ENCODE results near the gene ZER1. TPM values are rescaled to one million over a fixed set of nuclear protein-coding genes. Genes with fewer than 3 reads are reported as not detected.

Gene ZER1
- total RNA-seq, 4 donors from 2014 or later = 16.1 to 52.0 (median 21.2) TPM

DNA sequence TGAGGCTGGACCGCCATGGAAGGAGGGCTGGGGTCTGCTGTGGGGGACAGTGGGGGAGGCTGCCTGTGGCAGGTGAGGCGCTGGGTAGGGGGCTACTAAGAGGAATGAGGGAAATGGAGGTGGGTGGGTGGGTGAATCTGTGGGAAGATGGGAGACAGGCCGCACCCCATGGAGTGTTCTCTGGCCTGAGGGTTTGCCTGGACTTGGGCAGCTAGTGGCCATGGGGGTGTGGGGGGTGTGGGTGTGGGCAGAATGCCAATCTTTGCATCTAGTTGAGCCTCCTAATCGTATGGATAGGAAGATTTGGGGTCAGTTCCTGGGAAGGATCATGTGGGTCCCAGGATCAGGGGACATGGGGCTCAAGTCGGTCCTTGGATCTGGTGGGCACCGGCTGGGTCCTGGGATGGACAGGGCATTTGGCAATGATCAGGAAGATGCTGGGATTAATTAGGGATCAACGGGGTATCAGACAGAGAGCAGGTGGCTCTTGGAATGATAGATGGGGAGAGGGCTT, 48.3 kb downstream of the ZER1 start:
- Histone ChIP-seq H3K4me1 (no peaks in the 10 kb centered on the region), H3K27me3 (no peaks in the 10 kb centered on the region), H3K36me3 (no peaks in the 10 kb centered on the region), H3K27ac (peak overlapping the region; percentile 67 to 86), H3K9me3 (no peaks in the 10 kb centered on the region), H3K4me3 (peak overlapping the region; percentile 45 to 50)
- TF ChIP-seq, protein P1, sequence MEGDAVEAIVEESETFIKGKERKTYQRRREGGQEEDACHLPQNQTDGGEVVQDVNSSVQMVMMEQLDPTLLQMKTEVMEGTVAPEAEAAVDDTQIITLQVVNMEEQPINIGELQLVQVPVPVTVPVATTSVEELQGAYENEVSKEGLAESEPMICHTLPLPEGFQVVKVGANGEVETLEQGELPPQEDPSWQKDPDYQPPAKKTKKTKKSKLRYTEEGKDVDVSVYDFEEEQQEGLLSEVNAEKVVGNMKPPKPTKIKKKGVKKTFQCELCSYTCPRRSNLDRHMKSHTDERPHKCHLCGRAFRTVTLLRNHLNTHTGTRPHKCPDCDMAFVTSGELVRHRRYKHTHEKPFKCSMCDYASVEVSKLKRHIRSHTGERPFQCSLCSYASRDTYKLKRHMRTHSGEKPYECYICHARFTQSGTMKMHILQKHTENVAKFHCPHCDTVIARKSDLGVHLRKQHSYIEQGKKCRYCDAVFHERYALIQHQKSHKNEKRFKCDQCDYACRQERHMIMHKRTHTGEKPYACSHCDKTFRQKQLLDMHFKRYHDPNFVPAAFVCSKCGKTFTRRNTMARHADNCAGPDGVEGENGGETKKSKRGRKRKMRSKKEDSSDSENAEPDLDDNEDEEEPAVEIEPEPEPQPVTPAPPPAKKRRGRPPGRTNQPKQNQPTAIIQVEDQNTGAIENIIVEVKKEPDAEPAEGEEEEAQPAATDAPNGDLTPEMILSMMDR (IDR thresholded peaks at IDR 0.05) = no peak
- no peak for TF ChIP-seq POLR2A (IDR thresholded peaks at IDR 0.05)
- DNase-seq = peak in 1 of 2 donors; percentile 52
- intact Hi-C loops (cut with DNase I; ENCODE audit: low total_unique reads) = no loop called here

DNA sequence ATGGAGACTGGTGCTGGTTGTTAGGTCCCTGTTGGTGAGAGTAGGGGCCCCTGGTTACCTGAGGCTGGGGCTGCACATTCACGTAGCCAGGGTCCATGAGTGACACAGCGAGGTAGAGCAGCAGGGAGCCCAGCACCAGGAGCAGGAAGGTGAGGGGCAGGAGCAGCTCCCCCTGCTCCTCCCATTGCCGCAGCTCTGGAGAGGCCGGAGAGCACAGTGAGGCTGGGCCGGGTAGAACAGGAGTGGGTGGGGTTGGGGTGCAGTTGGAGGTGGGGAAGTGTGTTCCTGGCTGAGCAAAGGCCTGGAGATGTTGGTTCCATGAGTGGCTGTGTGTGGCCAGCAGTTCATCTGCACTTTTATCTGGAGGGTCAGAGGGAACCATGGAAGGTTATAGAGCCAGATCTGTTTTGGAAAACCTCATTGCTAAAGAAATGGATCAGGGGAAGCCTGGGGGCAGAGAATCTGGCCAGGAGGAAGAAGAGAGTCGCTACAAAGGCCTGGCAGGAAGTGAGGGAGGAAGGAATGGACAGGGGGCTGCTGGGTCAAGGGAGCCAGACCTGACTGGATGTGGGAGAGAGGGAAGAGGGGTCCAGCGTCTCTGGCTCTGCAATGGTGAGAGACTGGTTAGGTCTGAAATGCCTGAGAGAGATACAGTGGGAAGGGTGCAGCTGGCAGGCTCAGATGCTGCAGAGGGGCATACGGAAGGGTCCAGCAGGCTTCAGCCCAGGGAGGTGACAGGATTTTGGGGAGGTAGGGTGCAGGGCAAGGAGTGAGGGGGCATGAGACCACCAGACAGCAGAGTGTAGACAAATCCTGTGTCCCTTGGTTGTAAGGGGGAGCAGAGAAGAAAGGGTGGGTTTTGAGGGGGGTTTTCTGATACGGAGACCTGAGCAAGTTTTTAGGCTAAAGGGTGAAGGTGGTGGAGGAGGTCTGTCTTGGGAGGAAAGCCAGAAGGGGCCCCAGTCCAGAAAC, 49.1 kb downstream of the ZER1 start:
- H3K27me3 ChIP-seq = no peaks in the 10 kb centered on the region
- intact Hi-C loops (cut with DNase I; ENCODE audit: low total_unique reads) = no loop called here
- H3K4me1 ChIP-seq = no peaks in the 10 kb centered on the region
- no peak overlapping the region for H3K4me3 ChIP-seq
- peak overlapping the region; percentile 67 to 86 for H3K27ac ChIP-seq
- no peaks in the 10 kb centered on the region for H3K36me3 ChIP-seq
- no peak for DNase-seq
- TF ChIP-seq, protein P1 (IDR thresholded peaks at IDR 0.05) = no peak
- no peak for TF ChIP-seq POLR2A (IDR thresholded peaks at IDR 0.05)
- no peaks in the 10 kb centered on the region for H3K9me3 ChIP-seq

DNA sequence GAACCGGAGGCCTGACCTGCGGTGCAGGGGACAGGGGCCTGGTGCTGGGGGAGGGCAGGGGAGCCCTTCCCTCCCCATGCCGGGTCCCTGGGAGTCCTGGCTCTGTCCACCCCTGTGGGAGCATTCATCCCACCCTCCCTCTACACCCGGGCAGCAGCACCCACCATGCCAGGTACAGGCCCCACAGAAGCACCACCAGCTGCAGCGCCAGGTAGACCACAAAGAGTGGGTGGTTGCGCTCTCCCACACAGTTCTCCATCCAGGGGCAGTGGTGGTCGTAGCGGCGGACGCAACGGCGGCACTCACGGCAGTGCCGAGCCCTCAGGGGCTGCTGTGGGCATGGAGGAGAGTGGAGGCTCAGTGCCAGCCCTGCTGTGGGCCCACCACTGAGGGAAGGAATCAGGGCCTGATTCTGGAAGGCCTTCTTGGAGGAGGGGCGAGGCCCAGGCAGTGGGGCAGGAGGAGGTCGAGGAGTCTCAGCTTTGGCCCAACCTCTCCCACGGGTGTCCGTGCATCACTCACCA, 50.2 kb downstream of the ZER1 start:
- no peak for DNase-seq
- H3K36me3 ChIP-seq = no peaks in the 10 kb centered on the region
- H3K9me3 ChIP-seq = no peaks in the 10 kb centered on the region
- H3K27me3 ChIP-seq = no peaks in the 10 kb centered on the region
- H3K27ac ChIP-seq = no peak overlapping the region
- intact Hi-C loops (cut with DNase I; ENCODE audit: low total_unique reads) = no loop called here
- TF ChIP-seq, protein P1 (IDR thresholded peaks at IDR 0.05) = no peak
- no peak for TF ChIP-seq POLR2A (IDR thresholded peaks at IDR 0.05)
- no peaks in the 10 kb centered on the region for H3K4me1 ChIP-seq
- no peak overlapping the region for H3K4me3 ChIP-seq

DNA sequence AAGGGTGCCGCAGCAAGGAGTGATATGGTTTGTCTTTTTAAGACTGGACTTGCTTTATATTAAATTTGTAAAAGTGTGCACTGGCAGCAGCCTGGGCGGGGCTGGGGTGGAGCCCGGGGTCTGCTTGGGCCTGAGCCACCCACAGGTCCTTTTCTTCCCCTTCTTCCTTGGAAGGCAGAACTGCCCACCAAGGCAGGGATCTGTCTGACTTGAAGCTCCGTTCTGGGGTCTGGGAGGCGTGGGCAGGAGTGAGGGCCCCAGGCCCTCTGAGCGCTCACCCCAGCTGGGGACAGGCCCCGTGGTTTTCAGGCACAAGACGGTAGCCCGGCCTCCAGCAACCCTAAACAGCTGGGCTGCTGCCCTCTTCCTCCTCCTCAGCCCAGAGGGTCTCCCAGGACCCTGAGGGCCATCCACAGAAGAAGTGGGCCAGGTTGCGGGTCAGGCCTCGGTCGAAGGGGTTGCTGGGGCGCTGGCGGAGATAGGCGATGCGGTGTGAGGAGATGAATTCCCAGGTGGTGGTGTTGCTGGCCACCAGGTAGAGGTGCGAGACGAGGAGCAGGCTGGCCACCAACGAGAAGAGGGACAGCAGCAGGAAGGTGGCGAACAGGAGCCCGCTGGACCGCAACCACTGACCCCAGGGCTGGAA, 50.8 kb downstream of the ZER1 start:
- Histone ChIP-seq H3K36me3 (no peaks in the 10 kb centered on the region), H3K9me3 (no peaks in the 10 kb centered on the region), H3K27ac (no peak overlapping the region), H3K27me3 (no peaks in the 10 kb centered on the region), H3K4me3 (no peak overlapping the region), H3K4me1 (no peaks in the 10 kb centered on the region)
- DNase-seq = no peak
- intact Hi-C loops (cut with DNase I; ENCODE audit: low total_unique reads) = no loop called here
- TF ChIP-seq POLR2A (IDR thresholded peaks at IDR 0.05) = no peak
- TF ChIP-seq, protein P1 (IDR thresholded peaks at IDR 0.05) = no peak

Measured in uterus (tissue), 4 donors.